Kidney (tissue), 14 donors: ENCODE results near the gene IFIT2. TPM values are rescaled to one million over a fixed set of nuclear protein-coding genes. Genes with fewer than 3 reads are reported as not detected.

Source experiments
- DNase-seq, 5 donors: peaks; one replicate each; pipeline ENCODE4 v3.0.0-alpha.2; 2013 to 2020
- FAIRE-seq: peaks from 2 replicates; lab custom pipeline; 2012; peaks lifted over from hg19 to GRCh38; lab: Jason Lieb, UNC
- H3K27ac ChIP-seq, 2 donors: one replicate each; pipeline ENCODE4 v1.7.0; 2013; ENCODE audit warnings: low read depth in 2 of 2, low read length in 2 of 2, inconsistent platforms in 1 of 2
- H3K27me3 ChIP-seq: one replicate; pipeline ENCODE4 v1.7.1; 2013; ENCODE audit warnings: low read length, inconsistent platforms; ENCODE audit not compliant: control insufficient read depth, insufficient read depth
- H3K36me3 ChIP-seq, 3 donors: one replicate each; pipeline versions ENCODE4 v1.7.0 to v1.7.1; 2013; ENCODE audit warnings: low read length in 3 of 3, control low read depth in 1 of 3, inconsistent platforms in 1 of 3; ENCODE audit not compliant: insufficient read depth in 3 of 3, control insufficient read depth in 2 of 3
- H3K4me1 ChIP-seq, 3 donors: one replicate each; pipeline versions ENCODE4 v1.7.0 to v1.7.1; 2013; ENCODE audit warnings: low read length in 3 of 3, inconsistent platforms in 1 of 3, low read depth in 1 of 3; ENCODE audit not compliant: control insufficient read depth in 2 of 3, insufficient read depth in 2 of 3
- H3K4me3 ChIP-seq, 3 donors: one replicate each; pipeline versions ENCODE4 v1.7.0 to v1.8.1; 2013; ENCODE audit warnings: low read length in 3 of 3, control low read depth in 1 of 3, inconsistent platforms in 1 of 3
- H3K9ac ChIP-seq, 3 donors: one replicate each; pipeline versions ENCODE4 v1.7.0 to v1.7.1; 2013; ENCODE audit warnings: low read length in 3 of 3, control low read depth in 1 of 3, inconsistent platforms in 1 of 3
- H3K9me3 ChIP-seq, 3 donors: one replicate each; pipeline versions ENCODE4 v1.7.0 to v1.7.1; 2013; ENCODE audit warnings: low read length in 3 of 3, control low read depth in 1 of 3, inconsistent platforms in 1 of 3; ENCODE audit not compliant: control insufficient read depth in 2 of 3, insufficient read depth in 1 of 3
- intact Hi-C: fragments of 100-400 bp; cut with DNase I; formaldehyde crosslinking; loops from one replicate; pipeline ENCODE4 v1.11.1; 2022
- polyA plus RNA-seq: library from polyadenylated mRNA; stranded (reverse); fragments of 350-450 nt; fragmentation: Illumina TruSeq; extraction: RNeasy Lipid Tissue Mini Kit (QIAGEN cat#74804); gene quantifications from one replicate; pipeline ENCODE4 v1.2.3, GENCODE V29; 2014; ENCODE audit warnings: low read depth, low replicate concordance; ENCODE audit not compliant: insufficient read depth
- total RNA-seq: library from RNA; stranded (reverse); fragmentation: NEBNext Ultra II Directional; extraction: Animal tissue kit (Norgen Biotek cat#: 25700); gene quantifications from one replicate; pipeline ENCODE4 v1.2.1, GENCODE V29; 2021
- TF ChIP-seq, protein P1 (sequence below): IDR thresholded peaks from 3 replicates; pipeline ENCODE4 v1.5.1; 2012; ENCODE audit warnings: mild to moderate bottlenecking, moderate library complexity, borderline replicate concordance; ENCODE audit not compliant: insufficient read depth; ENCODE audit errors: extremely low read depth
- donor health status: control.
- donor health status: control.
- donor health status: control.
- donor health status: control.
- donor health status: control.
- donor health status: DM: yes; HTN: yes; CAD: no.
- donor health status: Normal renal cell carcinoma (clear cell type).

IFIT2 gene
- total and polyA plus RNA-seq, 2 donors from 2014 or later, result 6.9 to 12.2 TPM

DNA sequence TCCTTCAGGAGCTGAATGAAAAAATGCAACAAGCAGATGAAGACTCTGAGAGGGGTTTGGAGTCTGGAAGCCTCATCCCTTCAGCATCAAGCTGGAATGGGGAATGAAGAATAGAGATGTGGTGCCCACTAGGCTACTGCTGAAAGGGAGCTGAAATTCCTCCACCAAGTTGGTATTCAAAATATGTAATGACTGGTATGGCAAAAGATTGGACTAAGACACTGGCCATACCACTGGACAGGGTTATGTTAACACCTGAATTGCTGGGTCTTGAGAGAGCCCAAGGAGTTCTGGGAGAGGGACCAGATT lies 5.4 kb downstream of the IFIT2 start:
- H3K36me3 ChIP-seq, result peaks cover 0 to 12% (median 11%) of the 10 kb centered on the region in 3 donors
- H3K27me3 ChIP-seq, result no peaks in the 10 kb centered on the region
- DNase-seq, result no peak
- no peak overlapping the region for H3K27ac ChIP-seq
- no peaks in the 10 kb centered on the region for H3K9me3 ChIP-seq
- TF ChIP-seq, protein P1, sequence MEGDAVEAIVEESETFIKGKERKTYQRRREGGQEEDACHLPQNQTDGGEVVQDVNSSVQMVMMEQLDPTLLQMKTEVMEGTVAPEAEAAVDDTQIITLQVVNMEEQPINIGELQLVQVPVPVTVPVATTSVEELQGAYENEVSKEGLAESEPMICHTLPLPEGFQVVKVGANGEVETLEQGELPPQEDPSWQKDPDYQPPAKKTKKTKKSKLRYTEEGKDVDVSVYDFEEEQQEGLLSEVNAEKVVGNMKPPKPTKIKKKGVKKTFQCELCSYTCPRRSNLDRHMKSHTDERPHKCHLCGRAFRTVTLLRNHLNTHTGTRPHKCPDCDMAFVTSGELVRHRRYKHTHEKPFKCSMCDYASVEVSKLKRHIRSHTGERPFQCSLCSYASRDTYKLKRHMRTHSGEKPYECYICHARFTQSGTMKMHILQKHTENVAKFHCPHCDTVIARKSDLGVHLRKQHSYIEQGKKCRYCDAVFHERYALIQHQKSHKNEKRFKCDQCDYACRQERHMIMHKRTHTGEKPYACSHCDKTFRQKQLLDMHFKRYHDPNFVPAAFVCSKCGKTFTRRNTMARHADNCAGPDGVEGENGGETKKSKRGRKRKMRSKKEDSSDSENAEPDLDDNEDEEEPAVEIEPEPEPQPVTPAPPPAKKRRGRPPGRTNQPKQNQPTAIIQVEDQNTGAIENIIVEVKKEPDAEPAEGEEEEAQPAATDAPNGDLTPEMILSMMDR, result no peak
- H3K9ac ChIP-seq, result no peak overlapping the region
- no peak for FAIRE-seq
- no peak overlapping the region for H3K4me3 ChIP-seq
- intact Hi-C loops, result no loop called here
- H3K4me1 ChIP-seq, result peaks cover 0 to 8% (median 8%) of the 10 kb centered on the region in 3 donors

DNA sequence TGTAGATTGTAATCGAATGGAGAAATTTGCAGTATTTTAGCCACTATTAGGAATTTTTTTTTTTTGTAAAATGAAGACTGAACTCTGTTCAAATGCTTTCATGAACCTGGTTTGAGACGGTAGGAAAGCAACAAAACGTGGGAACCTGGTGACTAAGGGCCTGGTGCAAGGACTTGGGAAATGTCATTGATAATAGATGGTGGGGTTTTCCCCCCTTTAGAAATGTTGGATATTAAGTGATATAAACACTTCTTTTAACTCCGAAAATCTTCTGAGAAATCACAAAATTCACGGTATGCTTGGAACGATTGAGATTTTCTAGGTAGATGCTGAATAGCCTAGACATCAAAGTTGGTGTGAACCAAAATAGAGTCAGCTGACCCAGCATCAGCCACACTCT lies 6.4 kb downstream of the IFIT2 start:
- Histone ChIP-seq H3K4me3 (no peak overlapping the region), H3K27me3 (no peaks in the 10 kb centered on the region), H3K27ac (no peak overlapping the region), H3K4me1 (peaks cover 0 to 8% (median 8%) of the 10 kb centered on the region in 3 donors), H3K9ac (no peak overlapping the region), H3K36me3 (peaks cover 0 to 12% (median 11%) of the 10 kb centered on the region in 3 donors), H3K9me3 (no peaks in the 10 kb centered on the region)
- TF ChIP-seq, protein P1, result no peak
- DNase-seq (no peak), FAIRE-seq (no peak)
- intact Hi-C loops, result no loop called here

DNA sequence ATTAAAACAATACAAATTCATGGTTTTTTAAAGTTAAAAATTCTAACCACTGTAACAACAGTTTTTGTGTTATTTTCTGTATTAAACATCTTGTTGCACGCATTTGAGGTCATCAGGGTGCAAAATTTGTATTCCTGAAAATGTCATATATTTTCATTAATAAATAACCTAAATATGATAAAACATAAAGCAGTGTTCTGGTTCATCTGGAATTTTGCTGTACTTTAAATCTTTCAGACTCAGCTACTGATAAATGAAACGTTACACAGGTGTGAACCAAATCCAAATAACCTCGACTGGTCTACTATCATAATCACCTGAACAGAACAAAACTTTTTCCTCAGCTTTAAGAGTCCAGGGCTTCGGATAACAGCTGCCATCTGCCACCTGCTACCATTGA lies 6.9 kb downstream of the IFIT2 start:
- H3K9ac ChIP-seq, result no peak overlapping the region

More for the DNA sequence above, 6.9 kb downstream of the IFIT2 start:
- no peak for FAIRE-seq
- intact Hi-C loops, result no loop called here
- Histone ChIP-seq H3K9me3 (no peaks in the 10 kb centered on the region), H3K4me3 (no peak overlapping the region), H3K27ac (no peak overlapping the region), H3K4me1 (peaks cover 0 to 7% (median 6%) of the 10 kb centered on the region in 3 donors), H3K36me3 (peaks cover 0 to 12% (median 11%) of the 10 kb centered on the region in 3 donors), H3K27me3 (no peaks in the 10 kb centered on the region)
- no peak for DNase-seq
- TF ChIP-seq, protein P1, result no peak
